SK-MEL-5 (cell line): ENCODE measurements around the gene PAXIP1. TPM values are rescaled to one million over a fixed set of nuclear protein-coding genes. Genes with fewer than 3 reads are reported as not detected.
A peak's percentile ranks its signal among the peaks of the same experiment; 100 is the strongest.
"Not testable (repeated sequence)": the region's sequence is repeated elsewhere in the genome, so short reads cannot be mapped to it uniquely, and the experiment has no call there.

ENCODE experiments used
- DNase-seq: peaks from one replicate; pipeline ENCODE4 v3.0.0-alpha.2; 2016; ENCODE audit warnings: low read depth, low spot score
- in situ Hi-C: cut with HindIII; loops from 2 replicates; pipeline ENCODE4 v1.10.0; 2016; ENCODE audit warnings: low sequenced_read_pairs, high pct_unique_total_duplicates, low pct_unique_long_range_greater_than_20kb
- polyA plus RNA-seq, 2 experiments: library from polyadenylated mRNA; depleted of rRNA; stranded (reverse); fragments of >200 nt; gene quantifications; 2 replicates each; pipeline ENCODE4 v1.2.3, GENCODE V29; 2015
- total RNA-seq: library from RNA; depleted of rRNA; stranded (reverse); fragments of >200 nt; shearing (Covaris generic); gene quantifications from 2 replicates; pipeline ENCODE4 v1.2.3, GENCODE V29; 2014; rRNA removed

Gene PAXIP1
- 18.0 and 19.1 TPM in 2 replicates for total RNA-seq
- 23.7 and 29.9 TPM in 2 replicates for polyA plus RNA-seq (2015; cell fraction: cytosol; rRNA removed)
- 40.5 and 48.1 TPM in 2 replicates for polyA plus RNA-seq (2015; cell fraction: nucleus; rRNA removed)

GRCh38 chr7:155003092-155003375, at the start of gene PAXIP1:
PAXIP1 (minus strand) TSS chr7:155003124; CDS start chr7:155002929, 195 bp downstream.
- no peak for DNase-seq
- in situ Hi-C loops = loop anchor here (25.0 kb wide), 1 partner anchor 109 kb away; no protein-coding TSS in a partner anchor

GRCh38 chr7:155051355-155051754, 48.4 kb upstream of the PAXIP1 start:
- DNase-seq = no peak
- in situ Hi-C loops = no loop called here

- in situ Hi-C loops = no loop called here
- DNase-seq = no peak
These were observed 45.1 kb upstream of the PAXIP1 start for GRCh38 chr7:155048006-155048405.

- in situ Hi-C loops = no loop called here
- DNase-seq = no peak
These were observed 40.8 kb upstream of the PAXIP1 start for GRCh38 chr7:155043756-155044155.

GRCh38 chr7:155038335-155038734, 35.4 kb upstream of the PAXIP1 start:
- DNase-seq = no peak
- in situ Hi-C loops = no loop called here

GRCh38 chr7:155034495-155034894, 31.6 kb upstream of the PAXIP1 start:
- DNase-seq, in situ Hi-C loops: not testable (repeated sequence)

- in situ Hi-C loops = no loop called here
- DNase-seq = peak; percentile 51
These were observed 30.1 kb upstream of the PAXIP1 start for GRCh38 chr7:155032978-155033377.

GRCh38 chr7:155027879-155028278, 25.0 kb upstream of the PAXIP1 start:
- in situ Hi-C loops = no loop called here
- no peak for DNase-seq

- in situ Hi-C loops = loop anchor here (25.0 kb wide), 1 partner anchor 91 kb away; no protein-coding TSS in a partner anchor
- no peak for DNase-seq
These were observed 18.8 kb upstream of the PAXIP1 start for GRCh38 chr7:155021699-155022145.

GRCh38 chr7:155020996-155021395, 18.1 kb upstream of the PAXIP1 start:
- DNase-seq = peak; percentile 33

GRCh38 chr7:155017834-155018233, 14.9 kb upstream of the PAXIP1 start:
- no peak for DNase-seq
- in situ Hi-C loops = loop anchor here (25.0 kb wide), 1 partner anchor 94 kb away; no protein-coding TSS in a partner anchor

More at GRCh38 chr7:155020996-155021395, 18.1 kb upstream of the PAXIP1 start:
- in situ Hi-C loops = loop anchor here (25.0 kb wide), 1 partner anchor 91 kb away; no protein-coding TSS in a partner anchor

GRCh38 chr7:155011086-155011485, 8.2 kb upstream of the PAXIP1 start:
- no peak for DNase-seq
- in situ Hi-C loops = loop anchor here (25.0 kb wide), 1 partner anchor 101 kb away; no protein-coding TSS in a partner anchor

- DNase-seq = peak; percentile 62
- in situ Hi-C loops = loop anchor here (25.0 kb wide), 1 partner anchor 103 kb away; no protein-coding TSS in a partner anchor
These were observed 6.7 kb upstream of the PAXIP1 start for GRCh38 chr7:155009570-155010157.

GRCh38 chr7:155007947-155008346, 5.0 kb upstream of the PAXIP1 start:
- DNase-seq = peak; percentile 87
- in situ Hi-C loops = loop anchor here (25.0 kb wide), 1 partner anchor 104 kb away; no protein-coding TSS in a partner anchor

GRCh38 chr7:155003376-155004214, 671 bp upstream of the PAXIP1 start:
- peak; percentile 83 for DNase-seq
- in situ Hi-C loops = loop anchor here (25.0 kb wide), 1 partner anchor 109 kb away; no protein-coding TSS in a partner anchor

- in situ Hi-C loops = loop anchor here (25.0 kb wide), 1 partner anchor 110 kb away; no protein-coding TSS in a partner anchor
- peak; percentile 45 for DNase-seq
These were observed 373 bp downstream of the PAXIP1 start for GRCh38 chr7:155002411-155003091.

- no peak for DNase-seq
- in situ Hi-C loops = loop anchor here (25.0 kb wide), 1 partner anchor 110 kb away; no protein-coding TSS in a partner anchor
These were observed 1.0 kb downstream of the PAXIP1 start for GRCh38 chr7:155001756-155002410.
